Tongue (tissue), 2 donors: ENCODE measurements around the gene CASTOR1. TPM values are rescaled to one million over a fixed set of nuclear protein-coding genes. Genes with fewer than 3 reads are reported as not detected.
A peak's percentile ranks its signal among the peaks of the same experiment; 100 is the strongest.

Experiments
- DNase-seq: peaks from one replicate; pipeline ENCODE4 v3.0.0-alpha.2; 2015
- total RNA-seq: library from RNA; depleted of rRNA; stranded (reverse); fragments of >200 nt; gene quantifications from one replicate; pipeline ENCODE4 v1.2.3, GENCODE V29; 2014

Gene CASTOR1
- total RNA-seq, 1 donor from 2014 or later: 3.4 TPM

GRCh38 chr22:30244641-30245040 lies 44.7 kb downstream of the CASTOR1 start:
- DNase-seq: no peak

GRCh38 chr22:30244066-30244465 lies 45.2 kb downstream of the CASTOR1 start:
- no peak for DNase-seq

GRCh38 chr22:30243661-30244060 lies 45.6 kb downstream of the CASTOR1 start:
- no peak for DNase-seq

- peak; percentile 82 for DNase-seq
Measured at GRCh38 chr22:30241576-30242371, 47.5 kb downstream of the CASTOR1 start.

GRCh38 chr22:30240541-30241417 lies 48.5 kb downstream of the CASTOR1 start:
- no peak for DNase-seq

- no peak for DNase-seq
Measured at GRCh38 chr22:30239488-30240405, 49.6 kb downstream of the CASTOR1 start.

- DNase-seq: peak; percentile 92
Measured at GRCh38 chr22:30238661-30239487, 50.4 kb downstream of the CASTOR1 start.

GRCh38 chr22:30238136-30238535 lies 51.2 kb downstream of the CASTOR1 start:
- no peak for DNase-seq

- DNase-seq: no peak
Measured at GRCh38 chr22:30236875-30237274, 52.4 kb downstream of the CASTOR1 start.

GRCh38 chr22:30235687-30236170 lies 53.6 kb downstream of the CASTOR1 start:
- no peak for DNase-seq

Other genes starting within 250 kb of the CASTOR1 start
- not detected for gene HORMAD2, start 209.0 kb downstream of the CASTOR1 start, total RNA-seq
- 0.51 TPM for gene LIF, start 42.7 kb downstream of the CASTOR1 start, total RNA-seq
- gene OSM, start 22.7 kb downstream of the CASTOR1 start, total RNA-seq: not detected
- gene TBC1D10A, start 37.4 kb upstream of the CASTOR1 start, total RNA-seq: 11.0 TPM
- gene SF3A1, start 67.4 kb upstream of the CASTOR1 start, total RNA-seq: 31.4 TPM
- 5.4 TPM for gene CCDC157, start 67.5 kb upstream of the CASTOR1 start, total RNA-seq
- gene RNF215, start 97.9 kb upstream of the CASTOR1 start, total RNA-seq: 11.3 TPM
- 1.8 TPM for gene SEC14L2, start 107.5 kb upstream of the CASTOR1 start, total RNA-seq
- gene MTFP1, start 136.3 kb upstream of the CASTOR1 start, total RNA-seq: 5.7 TPM
- not detected for gene SEC14L3, start 182.5 kb upstream of the CASTOR1 start, total RNA-seq
- gene SEC14L4, start 216.2 kb upstream of the CASTOR1 start, total RNA-seq: 0.82 TPM